IgD-negative memory B cell (primary cell): ENCODE measurements around the gene NUDT9. TPM values are rescaled to one million over a fixed set of nuclear protein-coding genes. Genes with fewer than 3 reads are reported as not detected.
"Not testable (repeated sequence)": the region's sequence is repeated elsewhere in the genome, so short reads cannot be mapped to it uniquely, and the experiment has no call there.

Experiments
- H3K27ac Mint-ChIP-seq, 3 donors: one replicate each; pipeline ENCODE4 v1.8.0; 2020 to 2022; ENCODE audit warnings: mild to moderate bottlenecking in 3 of 3, mixed read lengths in 3 of 3, moderate library complexity in 1 of 3
- H3K27me3 Mint-ChIP-seq: one replicate; pipeline ENCODE4 v1.8.0; 2021; ENCODE audit warnings: mixed read lengths
- H3K36me3 Mint-ChIP-seq: one replicate; pipeline ENCODE4 v1.8.0; 2020; ENCODE audit warnings: mild to moderate bottlenecking, mixed read lengths
- H3K4me1 Mint-ChIP-seq, 3 donors: one replicate each; pipeline ENCODE4 v1.8.0; 2020 to 2022; ENCODE audit warnings: mixed read lengths in 3 of 3, mild to moderate bottlenecking in 1 of 3
- H3K4me3 Mint-ChIP-seq, 4 donors: one replicate each; pipeline ENCODE4 v1.8.0; 2020 to 2022; ENCODE audit warnings: mild to moderate bottlenecking in 4 of 4, mixed read lengths in 4 of 4, moderate library complexity in 3 of 4
- H3K9me3 Mint-ChIP-seq, 3 donors: one replicate each; pipeline ENCODE4 v1.8.0; 2020 to 2021; ENCODE audit warnings: mixed read lengths in 3 of 3, mild to moderate bottlenecking in 1 of 3
- polyA plus RNA-seq: library from polyadenylated mRNA; unstranded; fragments of 300-500 nt; fragmentation: Illumina TruSeq; gene quantifications from one replicate; pipeline ENCODE4 v1.2.3, GENCODE V29; 2021

The NUDT9 gene
- polyA plus RNA-seq, 1 donor from 2014 or later: 23.6 TPM

GRCh38 chr4:87420276-87420830, 2.0 kb upstream of the NUDT9 start:
- Mint-ChIP-seq H3K27ac (peak overlapping the region in 2 of 3 donors; percentile 39 to 100), H3K9me3 (no peaks in the 10 kb centered on the region), H3K4me3 (peak overlapping the region in 3 of 4 donors; percentile 24 to 94 (median 69)), H3K36me3 (peaks cover 2% of the 10 kb centered on the region), H3K27me3 (no peaks in the 10 kb centered on the region), H3K4me1 (peaks cover 17 to 26% (median 18%) of the 10 kb centered on the region in 3 donors)

- Mint-ChIP-seq H3K36me3 (peaks cover 2% of the 10 kb centered on the region), H3K4me1 (peaks cover 26 to 39% (median 34%) of the 10 kb centered on the region in 3 donors), H3K27me3 (no peaks in the 10 kb centered on the region), H3K27ac (peak overlapping the region; percentile 80 to 96 (median 94)), H3K4me3 (peak overlapping the region; percentile 91 to 100 (median 96)), H3K9me3 (no peaks in the 10 kb centered on the region)
These were observed 1.1 kb downstream of the NUDT9 start for GRCh38 chr4:87423317-87424098.

DNA sequence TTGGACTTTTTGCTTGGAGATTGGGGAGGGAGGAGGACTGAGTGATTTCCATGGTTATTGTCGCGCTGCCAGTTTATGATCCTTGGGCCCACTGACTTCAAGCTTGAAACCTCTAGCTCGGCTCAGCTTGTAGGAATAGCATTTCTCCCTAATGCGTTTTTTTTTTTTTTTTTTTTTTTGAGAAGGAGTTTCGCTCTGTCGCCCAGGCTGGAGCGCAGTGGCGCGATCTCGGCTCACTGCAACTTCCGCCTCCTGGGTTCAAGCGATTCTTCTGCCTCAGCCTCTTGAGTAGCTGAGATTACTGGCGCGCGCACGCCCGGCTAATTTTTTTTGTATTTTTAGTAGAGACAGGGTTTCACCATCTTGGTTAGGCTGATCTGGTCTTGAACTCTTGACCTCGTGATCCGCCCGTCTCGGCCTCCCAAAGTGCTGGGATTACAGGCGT, 1.7 kb downstream of the NUDT9 start:
- H3K27me3 Mint-ChIP-seq, H3K36me3 Mint-ChIP-seq, H3K9me3 Mint-ChIP-seq: not testable (repeated sequence)
- H3K4me3 Mint-ChIP-seq: peak overlapping the region; percentile 39 to 94 (median 78)
- H3K4me1 Mint-ChIP-seq: peaks cover 26 to 43% (median 34%) of the 10 kb centered on the region in 3 donors
- H3K27ac Mint-ChIP-seq: peak overlapping the region in 1 of 3 donors; percentile 94

DNA sequence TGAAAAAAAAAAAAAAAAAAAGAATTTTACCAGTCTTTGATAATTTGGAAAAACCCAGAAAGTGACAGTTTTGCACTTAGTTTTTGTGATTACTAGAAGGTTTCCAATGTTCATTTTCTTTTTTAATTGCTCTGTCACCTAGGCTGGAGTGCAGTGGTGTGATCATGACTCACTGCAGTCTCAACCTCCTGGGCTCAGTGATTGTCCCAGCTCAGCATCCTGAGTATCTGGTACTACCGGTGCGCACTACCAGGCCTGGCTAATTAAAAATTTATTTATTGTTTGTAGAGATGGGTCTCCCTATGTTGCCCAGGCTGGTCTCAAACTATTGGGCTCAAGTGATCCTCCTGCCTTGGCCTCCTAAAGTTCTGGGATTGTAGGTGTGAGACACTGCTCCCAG, 3.3 kb downstream of the NUDT9 start:
- H3K4me3 Mint-ChIP-seq: no peak overlapping the region
- no peaks in the 10 kb centered on the region for H3K27me3 Mint-ChIP-seq
- H3K27ac Mint-ChIP-seq: no peak overlapping the region
- H3K9me3 Mint-ChIP-seq: no peaks in the 10 kb centered on the region
- H3K4me1 Mint-ChIP-seq: peaks cover 32 to 51% (median 42%) of the 10 kb centered on the region in 3 donors
- peaks cover 2% of the 10 kb centered on the region for H3K36me3 Mint-ChIP-seq

DNA sequence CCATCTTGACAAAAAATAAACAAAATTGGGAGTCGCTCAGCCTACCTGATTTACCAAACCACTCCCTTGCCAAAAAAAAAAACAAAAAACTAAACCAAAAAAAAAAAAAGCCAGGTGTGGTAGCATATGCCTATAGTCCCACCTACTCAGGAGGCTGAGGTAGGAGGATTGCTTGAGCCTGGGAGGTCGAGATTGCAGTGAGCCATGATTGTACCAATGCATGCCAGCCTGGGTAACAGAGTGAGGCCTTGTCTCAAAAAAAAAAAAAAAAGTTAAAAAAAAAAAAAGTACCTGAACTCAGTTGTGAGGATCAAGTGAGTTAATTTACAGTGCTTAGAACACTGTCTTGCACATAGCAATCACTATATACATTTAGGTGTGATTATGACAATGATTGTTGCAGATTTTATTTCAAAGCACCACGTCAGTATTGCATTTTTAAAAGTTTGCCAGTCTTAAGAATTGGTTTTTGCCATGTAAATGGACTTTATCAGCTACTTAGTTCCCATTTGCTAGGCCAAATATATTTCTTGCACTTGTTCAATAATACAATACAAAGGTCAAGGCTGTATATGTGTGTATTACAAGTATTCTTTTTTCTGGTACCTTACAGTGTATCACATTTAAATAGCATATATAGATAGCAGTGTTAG, 4.6 kb downstream of the NUDT9 start:
- Mint-ChIP-seq H3K27ac (no peak overlapping the region), H3K4me1 (peaks cover 25 to 52% (median 45%) of the 10 kb centered on the region in 3 donors), H3K27me3 (no peaks in the 10 kb centered on the region), H3K9me3 (no peaks in the 10 kb centered on the region), H3K36me3 (no peaks in the 10 kb centered on the region), H3K4me3 (peak overlapping the region in 1 of 4 donors; percentile 25)

- Mint-ChIP-seq H3K4me3 (peak overlapping the region in 1 of 4 donors; percentile 25), H3K27me3 (no peaks in the 10 kb centered on the region), H3K36me3 (no peaks in the 10 kb centered on the region), H3K9me3 (no peaks in the 10 kb centered on the region), H3K27ac (no peak overlapping the region), H3K4me1 (peaks cover 27 to 51% (median 44%) of the 10 kb centered on the region in 3 donors)
These were observed 5.1 kb downstream of the NUDT9 start for GRCh38 chr4:87427518-87427868.

GRCh38 chr4:87428979-87429378, 6.6 kb downstream of the NUDT9 start:
- H3K36me3 Mint-ChIP-seq: no peaks in the 10 kb centered on the region
- no peak overlapping the region for H3K4me3 Mint-ChIP-seq
- H3K9me3 Mint-ChIP-seq: no peaks in the 10 kb centered on the region
- no peak overlapping the region for H3K27ac Mint-ChIP-seq
- peaks cover 22 to 42% (median 41%) of the 10 kb centered on the region in 3 donors for H3K4me1 Mint-ChIP-seq
- no peaks in the 10 kb centered on the region for H3K27me3 Mint-ChIP-seq

GRCh38 chr4:87430038-87430437, 7.7 kb downstream of the NUDT9 start:
- H3K27ac Mint-ChIP-seq: no peak overlapping the region
- no peaks in the 10 kb centered on the region for H3K27me3 Mint-ChIP-seq
- no peaks in the 10 kb centered on the region for H3K36me3 Mint-ChIP-seq
- no peak overlapping the region for H3K4me3 Mint-ChIP-seq
- no peaks in the 10 kb centered on the region for H3K9me3 Mint-ChIP-seq
- peaks cover 17 to 36% (median 36%) of the 10 kb centered on the region in 3 donors for H3K4me1 Mint-ChIP-seq

DNA sequence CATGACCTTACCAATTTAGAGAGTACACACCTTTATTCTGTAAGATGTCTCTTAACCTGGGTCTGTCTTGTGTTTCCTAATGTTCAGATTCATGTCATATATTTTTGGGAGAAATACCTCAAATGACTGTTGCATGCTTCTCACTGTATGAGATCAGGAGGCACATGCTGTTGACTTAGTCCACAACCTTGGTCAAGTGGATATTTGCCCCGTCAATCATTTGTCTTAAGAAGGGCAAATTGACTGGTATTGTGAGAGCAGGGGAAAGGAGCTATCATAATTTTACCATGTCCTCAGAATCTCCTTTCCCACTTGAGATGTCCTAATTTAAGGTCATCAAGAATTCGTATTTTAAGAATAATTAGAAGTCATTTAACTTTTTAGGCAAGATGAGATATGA, 11.0 kb downstream of the NUDT9 start:
- Mint-ChIP-seq H3K36me3 (peaks cover 5% of the 10 kb centered on the region), H3K27me3 (no peaks in the 10 kb centered on the region)

GRCh38 chr4:87442889-87443288, 20.5 kb downstream of the NUDT9 start:
- peaks cover 5% of the 10 kb centered on the region for H3K36me3 Mint-ChIP-seq
- H3K4me3 Mint-ChIP-seq: no peak overlapping the region
- H3K27ac Mint-ChIP-seq: no peak overlapping the region
- peaks cover 0 to 3% (median 0%) of the 10 kb centered on the region in 3 donors for H3K4me1 Mint-ChIP-seq
- H3K27me3 Mint-ChIP-seq: no peaks in the 10 kb centered on the region
- no peaks in the 10 kb centered on the region for H3K9me3 Mint-ChIP-seq

More for the DNA sequence above, 11.0 kb downstream of the NUDT9 start:
- Mint-ChIP-seq H3K27ac (no peak overlapping the region), H3K4me1 (peaks cover 9 to 24% (median 21%) of the 10 kb centered on the region in 3 donors), H3K9me3 (no peaks in the 10 kb centered on the region), H3K4me3 (no peak overlapping the region)

DNA sequence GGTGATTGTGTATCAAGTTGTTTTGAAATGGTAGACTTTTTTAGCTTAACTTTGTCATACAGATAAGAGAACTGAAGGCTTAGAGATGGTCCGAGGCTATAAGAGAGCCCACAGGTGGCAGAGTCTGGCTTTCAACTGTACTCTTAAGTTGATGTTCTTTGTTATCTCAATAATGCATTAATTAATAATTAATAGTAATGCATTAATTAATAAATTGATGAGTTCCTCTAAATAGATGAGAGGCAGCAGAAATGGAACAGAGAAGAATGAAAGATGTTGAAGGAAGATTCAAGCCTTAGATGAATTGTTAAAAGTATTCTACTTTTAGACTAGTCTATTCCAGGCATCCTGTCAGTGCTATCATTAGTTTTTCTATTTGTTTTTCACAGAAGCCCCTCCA, 22.4 kb downstream of the NUDT9 start:
- peaks cover 2% of the 10 kb centered on the region for H3K36me3 Mint-ChIP-seq
- no peak overlapping the region for H3K4me3 Mint-ChIP-seq
- H3K4me1 Mint-ChIP-seq: peaks cover 0 to 1% (median 0%) of the 10 kb centered on the region in 3 donors
- H3K9me3 Mint-ChIP-seq: no peaks in the 10 kb centered on the region
- H3K27ac Mint-ChIP-seq: no peak overlapping the region
- H3K27me3 Mint-ChIP-seq: no peaks in the 10 kb centered on the region

- Mint-ChIP-seq H3K4me1 (peaks cover 0 to 1% (median 0%) of the 10 kb centered on the region in 3 donors), H3K27me3 (no peaks in the 10 kb centered on the region)
These were observed 23.6 kb downstream of the NUDT9 start for GRCh38 chr4:87445964-87446363.

GRCh38 chr4:87446375-87446774, 24.0 kb downstream of the NUDT9 start:
- H3K4me3 Mint-ChIP-seq, H3K27ac Mint-ChIP-seq, H3K9me3 Mint-ChIP-seq, H3K36me3 Mint-ChIP-seq, H3K4me1 Mint-ChIP-seq, H3K27me3 Mint-ChIP-seq: not testable (repeated sequence)

More at GRCh38 chr4:87445964-87446363, 23.6 kb downstream of the NUDT9 start:
- no peak overlapping the region for H3K4me3 Mint-ChIP-seq
- H3K9me3 Mint-ChIP-seq: no peaks in the 10 kb centered on the region
- H3K27ac Mint-ChIP-seq: no peak overlapping the region
- H3K36me3 Mint-ChIP-seq: peaks cover 2% of the 10 kb centered on the region

- Mint-ChIP-seq H3K4me3 (no peak overlapping the region), H3K27me3 (no peaks in the 10 kb centered on the region), H3K36me3 (peaks cover 1% of the 10 kb centered on the region), H3K4me1 (no peaks in the 10 kb centered on the region), H3K27ac (no peak overlapping the region), H3K9me3 (no peaks in the 10 kb centered on the region)
These were observed 29.2 kb downstream of the NUDT9 start for GRCh38 chr4:87451537-87451936.

DNA sequence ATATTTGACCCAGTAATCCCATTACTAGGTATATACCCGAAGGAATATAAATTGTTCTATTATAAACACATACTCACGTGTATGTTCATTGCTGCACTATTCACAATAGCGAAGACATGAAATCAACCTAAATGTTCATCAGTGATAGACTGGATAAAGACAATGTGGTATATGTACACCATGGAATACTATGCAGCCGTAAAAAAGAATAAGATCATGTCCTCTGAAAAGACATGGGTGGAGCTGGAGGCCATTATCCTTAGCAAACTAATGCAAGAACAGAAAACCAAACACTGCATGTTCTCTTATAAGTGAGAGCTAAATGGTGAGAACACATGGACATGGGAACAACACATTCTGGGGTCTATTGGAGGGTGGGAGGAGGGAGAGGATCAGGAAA, 36.5 kb downstream of the NUDT9 start:
- Mint-ChIP-seq H3K27ac (no peak overlapping the region), H3K27me3 (no peaks in the 10 kb centered on the region), H3K9me3 (peaks cover 0 to 5% (median 0%) of the 10 kb centered on the region in 3 donors), H3K4me1 (peaks cover 0 to 6% (median 4%) of the 10 kb centered on the region in 3 donors), H3K36me3 (peaks cover 10% of the 10 kb centered on the region), H3K4me3 (no peak overlapping the region)
